GM12873 (cell line): Measurements from ENCODE around the gene CCDC138.

Experiments used
- CTCF ChIP-seq: IDR thresholded peaks from 2 replicates; pipeline ENCODE4 v1.5.1; 2012; ENCODE audit warnings: low read depth, mild to moderate bottlenecking, moderate library complexity, low read length, control low read depth; ENCODE audit not compliant: insufficient read depth; ENCODE audit errors: missing control alignments

CCDC138 gene

GRCh38 chr2:108921096-108922030 is 134.8 kb downstream of the CCDC138 start:
- no peak for TF ChIP-seq CTCF

GRCh38 chr2:108922141-108922915 is 135.8 kb downstream of the CCDC138 start:
- no peak for TF ChIP-seq CTCF

- no peak for TF ChIP-seq CTCF
These were observed 136.6 kb downstream of the CCDC138 start for GRCh38 chr2:108923019-108923700.

- no peak for TF ChIP-seq CTCF
These were observed 137.4 kb downstream of the CCDC138 start for GRCh38 chr2:108923736-108924579.

GRCh38 chr2:108924580-108925251 is 138.1 kb downstream of the CCDC138 start:
- no peak for TF ChIP-seq CTCF

GRCh38 chr2:108925286-108925685 is 138.7 kb downstream of the CCDC138 start:
- TF ChIP-seq CTCF, result no peak
